ENCODE data around the gene ECEL1.

The ECEL1 gene

DNA sequence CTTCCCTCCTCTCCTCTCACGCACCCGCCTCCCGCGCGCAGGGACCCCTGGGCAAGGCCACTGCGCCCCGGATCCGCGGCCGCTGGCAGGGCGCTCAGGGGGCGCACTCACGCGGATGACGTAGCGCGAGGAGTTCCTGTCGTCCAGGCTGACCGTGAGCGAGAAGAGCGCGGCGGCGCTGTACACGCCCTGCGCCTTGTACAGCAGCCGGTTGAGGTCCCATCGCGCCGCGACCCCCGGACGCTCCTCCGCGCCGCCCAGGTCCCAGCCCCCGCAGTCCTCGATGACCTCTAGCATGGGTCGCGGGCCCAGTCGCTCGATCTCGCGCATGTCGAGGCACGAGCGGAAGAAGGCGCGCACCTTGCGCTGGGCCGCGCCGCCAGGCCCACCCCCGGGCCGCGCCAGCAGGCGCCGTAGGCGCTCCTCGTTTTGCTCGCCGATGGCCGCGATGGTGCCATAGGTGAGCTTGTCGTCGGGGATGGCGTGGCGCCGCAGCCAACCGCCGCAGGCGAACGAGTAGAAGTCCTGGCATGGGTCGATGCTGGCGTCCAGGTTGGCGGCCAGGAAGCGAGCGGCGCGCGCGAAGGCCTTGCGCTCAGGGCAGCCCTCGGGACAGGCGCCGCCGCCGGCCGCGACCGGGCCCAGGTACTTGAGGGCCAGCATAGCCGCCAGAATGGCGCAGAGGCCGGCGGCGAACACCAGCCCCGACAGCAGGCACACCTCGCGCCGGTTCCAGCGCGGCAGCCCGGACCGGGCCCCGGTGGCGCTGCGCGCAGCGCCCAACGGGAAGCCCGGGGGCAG, 1.7 kb downstream of the ECEL1 start:
- H3K27ac ChIP-seq (ENCODE audit: extremely low read depth, low read depth, low read length), result no peak overlapping the region
- no peak for TF ChIP-seq SP3 (tag by site-specific recombination; IDR thresholded peaks at IDR 0.05)
- no peak for TF ChIP-seq ZBTB21 (tag by site-specific recombination; IDR thresholded peaks at IDR 0.05)
- TF ChIP-seq ZNF626 (tag by site-specific recombination; IDR thresholded peaks at IDR 0.05), result no peak
- no peak for TF ChIP-seq ZNF561 (tag by site-specific recombination; IDR thresholded peaks at IDR 0.05; ENCODE audit: borderline replicate concordance)
- TF ChIP-seq BCL11A (tag by site-specific recombination; IDR thresholded peaks at IDR 0.05; ENCODE audit: low read depth), result no peak
- TF ChIP-seq ZNF677 (tag by site-specific recombination; IDR thresholded peaks at IDR 0.05), result no peak
- no peak for TF ChIP-seq ZBTB8A (tag by site-specific recombination; IDR thresholded peaks at IDR 0.05)
- TF ChIP-seq GLI4 (tag by site-specific recombination; IDR thresholded peaks at IDR 0.05), result no peak
- TF ChIP-seq TCF7L2 (IDR thresholded peaks at IDR 0.05; ENCODE audit: borderline replicate concordance, low read depth, low read length), result no peak
- TF ChIP-seq ZNF266 (tag by site-specific recombination; IDR thresholded peaks at IDR 0.05; ENCODE audit: low read depth), result no peak
- TF ChIP-seq GFI1B (tag by site-specific recombination; IDR thresholded peaks at IDR 0.05), result no peak
- TF ChIP-seq ZNF473 (tag by site-specific recombination; IDR thresholded peaks at IDR 0.05), result no peak
- TF ChIP-seq ZNF529 (tag by site-specific recombination; IDR thresholded peaks at IDR 0.05; ENCODE audit: insufficient replicate concordance), result no peak
- TF ChIP-seq ZNF292 (tag by site-specific recombination; IDR thresholded peaks at IDR 0.05; ENCODE audit: borderline replicate concordance, low read depth), result no peak
- TF ChIP-seq ZNF623 (tag by site-specific recombination; IDR thresholded peaks at IDR 0.05), result no peak
- no peak for TF ChIP-seq SP7 (tag by site-specific recombination; IDR thresholded peaks at IDR 0.05)
- no peak for TF ChIP-seq MZF1 (tag by site-specific recombination; IDR thresholded peaks at IDR 0.05; ENCODE audit: borderline replicate concordance)
- no peak for TF ChIP-seq ZNF354C (tag by site-specific recombination; IDR thresholded peaks at IDR 0.05; ENCODE audit: borderline replicate concordance, low read depth)
- H3K9me3 ChIP-seq (ENCODE audit: control insufficient read depth, insufficient read depth, low read depth, low read length), result no peaks in the 10 kb centered on the region
- no peaks in the 10 kb centered on the region for H3K4me1 ChIP-seq (ENCODE audit: control insufficient read depth, insufficient read depth, low read length)
- POLR2A ChIA-PET, result no interaction called here
- peaks cover 0 to 8% of the 10 kb centered on the region in 2 experiments; a peak in 1 of 3 replicates for H3K36me3 ChIP-seq (ENCODE audit: control insufficient read depth in 2 of 2, insufficient read depth in 1 of 2, low read length in 2 of 2)
- CTCF ChIA-PET, result no interaction called here
- H3K4me3 ChIP-seq (ENCODE audit: low read depth, low read length), result no peak overlapping the region

DNA sequence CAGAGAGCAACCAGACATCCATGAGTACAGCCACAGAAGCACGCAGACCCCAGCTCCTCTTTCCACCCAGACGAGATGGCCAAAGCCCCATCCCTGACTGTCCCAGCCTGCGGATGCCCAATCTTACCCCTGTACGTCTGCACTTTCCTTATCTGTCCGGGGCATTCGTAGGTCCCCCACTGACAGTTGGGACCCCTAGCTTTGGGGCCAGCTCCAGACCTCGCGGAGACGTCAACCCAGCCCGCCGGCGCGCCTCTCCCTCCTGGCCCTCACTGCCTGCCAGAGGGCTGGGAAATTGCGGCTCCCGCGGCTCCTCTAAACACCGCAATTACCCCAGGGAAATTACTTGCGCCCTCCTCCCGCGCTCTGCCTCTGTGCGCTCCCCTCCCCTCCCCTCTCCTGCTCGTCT, 2.3 kb downstream of the ECEL1 start:
- Histone ChIP-seq H3K36me3 (ENCODE audit: control insufficient read depth in 2 of 2, insufficient read depth in 1 of 2, low read length in 2 of 2) (peaks cover 0 to 8% of the 10 kb centered on the region in 2 experiments; a peak in 1 of 3 replicates), H3K4me3 (ENCODE audit: low read depth, low read length) (no peak overlapping the region), H3K4me1 (ENCODE audit: control insufficient read depth, insufficient read depth, low read length) (no peaks in the 10 kb centered on the region), H3K9me3 (ENCODE audit: control insufficient read depth, insufficient read depth, low read depth, low read length) (no peaks in the 10 kb centered on the region), H3K27ac (ENCODE audit: extremely low read depth, low read depth, low read length) (no peak overlapping the region)
- ChIA-PET CTCF (no interaction called here), POLR2A (no interaction called here)
- TF ChIP-seq ZNF10 (tag by site-specific recombination; IDR thresholded peaks at IDR 0.05) (no peak), ZNF239 (tag by site-specific recombination; IDR thresholded peaks at IDR 0.05) (no peak)
- TF ChIP-seq, protein P1, sequence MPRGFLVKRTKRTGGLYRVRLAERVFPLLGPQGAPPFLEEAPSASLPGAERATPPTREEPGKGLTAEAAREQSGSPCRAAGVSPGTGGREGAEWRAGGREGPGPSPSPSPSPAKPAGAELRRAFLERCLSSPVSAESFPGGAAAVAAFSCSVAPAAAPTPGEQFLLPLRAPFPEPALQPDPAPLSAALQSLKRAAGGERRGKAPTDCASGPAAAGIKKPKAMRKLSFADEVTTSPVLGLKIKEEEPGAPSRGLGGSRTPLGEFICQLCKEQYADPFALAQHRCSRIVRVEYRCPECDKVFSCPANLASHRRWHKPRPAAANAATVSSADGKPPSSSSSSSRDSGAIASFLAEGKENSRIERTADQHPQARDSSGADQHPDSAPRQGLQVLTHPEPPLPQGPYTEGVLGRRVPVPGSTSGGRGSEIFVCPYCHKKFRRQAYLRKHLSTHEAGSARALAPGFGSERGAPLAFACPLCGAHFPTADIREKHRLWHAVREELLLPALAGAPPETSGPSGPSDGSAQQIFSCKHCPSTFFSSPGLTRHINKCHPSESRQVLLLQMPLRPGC (tag by site-specific recombination; IDR thresholded peaks at IDR 0.05), result no peak

Data from HEK293 (cell line).